SK-N-SH treated with all-trans-retinoic acid at 6 μM for 48 hours (cell line): ENCODE results near the gene POU2F3.
"Not testable (repeated sequence)": the region's sequence is repeated elsewhere in the genome, so short reads cannot be mapped to it uniquely, and the experiment has no call there.

Experiments used
- ATAC-seq: fragments of 200-7000 bp; cut with Tn5 transposase; 3 replicates; pipeline ENCODE4 v1.9.1; 2020; ENCODE audit warnings: mild to moderate bottlenecking, moderate library complexity
- ARNTL ChIP-seq: fragments of 450-650 bp; formaldehyde crosslinking; IDR thresholded peaks from 2 replicates; pipeline ENCODE4 v1.5.0; 2020; ENCODE audit warnings: low read depth, mild to moderate bottlenecking, moderate library complexity, borderline replicate concordance
- BACH2 ChIP-seq: fragments of 250-450 bp; sonication (Bioruptor Pico); IDR thresholded peaks from 2 replicates; pipeline ENCODE4 v1.9.0; 2021; ENCODE audit warnings: mild to moderate bottlenecking, borderline replicate concordance
- CREB5 ChIP-seq: fragments of 250-450 bp; sonication (Bioruptor Pico); IDR thresholded peaks from 2 replicates; pipeline ENCODE4 v1.5.1; 2020; ENCODE audit warnings: low read depth, mild to moderate bottlenecking, moderate library complexity
- CSRNP3 ChIP-seq: fragments of 250-450 bp; sonication (Bioruptor Pico); IDR thresholded peaks from 2 replicates; pipeline ENCODE4 v1.5.1; 2021; ENCODE audit warnings: mild to moderate bottlenecking, moderate library complexity
- ESRRG ChIP-seq: fragments of 250-450 bp; sonication (Bioruptor Pico); IDR thresholded peaks from 2 replicates; pipeline ENCODE4 v1.6.1; 2021; ENCODE audit warnings: mild to moderate bottlenecking
- GLIS3 ChIP-seq: fragments of 250-450 bp; sonication (Bioruptor Pico); IDR thresholded peaks from 2 replicates; pipeline ENCODE4 v1.5.0; 2020; ENCODE audit warnings: mild to moderate bottlenecking, moderate library complexity
- ISL1 ChIP-seq: fragments of 250-450 bp; sonication (Bioruptor Pico); IDR thresholded peaks from 2 replicates; pipeline ENCODE4 v2.1.2; 2022; ENCODE audit warnings: mild to moderate bottlenecking, moderate library complexity
- PATZ1 ChIP-seq: fragments of 250-450 bp; sonication (Bioruptor Pico); IDR thresholded peaks from 2 replicates; pipeline ENCODE4 v1.8.0; 2020; ENCODE audit warnings: mild to moderate bottlenecking, moderate library complexity, borderline replicate concordance
- PPARA ChIP-seq: fragments of 250-450 bp; sonication (Bioruptor Pico); IDR thresholded peaks from 2 replicates; pipeline ENCODE4 v1.5.0; 2020; ENCODE audit warnings: mild to moderate bottlenecking, borderline replicate concordance
- RARB ChIP-seq: fragments of 250-450 bp; sonication (Bioruptor Pico); IDR thresholded peaks from 2 replicates; pipeline ENCODE4 v1.8.0; 2021; ENCODE audit warnings: mild to moderate bottlenecking, moderate library complexity
- SNAI2 ChIP-seq: fragments of 250-450 bp; sonication (Bioruptor Pico); IDR thresholded peaks from 2 replicates; pipeline ENCODE4 v1.5.0; 2020; ENCODE audit warnings: mild to moderate bottlenecking, moderate library complexity
- TCF4 ChIP-seq: fragments of 250-450 bp; sonication (Bioruptor Pico); IDR thresholded peaks from 2 replicates; pipeline ENCODE4 v1.8.0; 2021; ENCODE audit warnings: mild to moderate bottlenecking, moderate library complexity, borderline replicate concordance
- TOX ChIP-seq: fragments of 250-450 bp; sonication (Bioruptor Pico); IDR thresholded peaks from 2 replicates; pipeline ENCODE4 v1.8.0; 2021; ENCODE audit warnings: mild to moderate bottlenecking, moderate library complexity, borderline replicate concordance
- TSHZ2 ChIP-seq: fragments of 250-450 bp; sonication (Bioruptor Pico); IDR thresholded peaks from 2 replicates; pipeline ENCODE4 v1.5.0; 2020; ENCODE audit warnings: mild to moderate bottlenecking, moderate library complexity
- ZC3H10 ChIP-seq: fragments of 250-450 bp; sonication (Bioruptor Pico); IDR thresholded peaks from 2 replicates; pipeline ENCODE4 v1.5.1; 2021; ENCODE audit warnings: mild to moderate bottlenecking, moderate library complexity
- ZFP3 ChIP-seq: fragments of 250-450 bp; sonication (Bioruptor Pico); IDR thresholded peaks from 2 replicates; pipeline ENCODE4 v1.5.0; 2020; ENCODE audit warnings: mild to moderate bottlenecking, moderate library complexity
- ZFP30 ChIP-seq: fragments of 450-650 bp; formaldehyde crosslinking; IDR thresholded peaks from 2 replicates; pipeline ENCODE4 v1.5.0; 2022; ENCODE audit warnings: mild to moderate bottlenecking, moderate library complexity
- ZNF70 ChIP-seq: fragments of 450-650 bp; formaldehyde crosslinking; IDR thresholded peaks from 2 replicates; pipeline ENCODE4 v1.5.0; 2020; ENCODE audit warnings: mild to moderate bottlenecking, moderate library complexity
- ZNF8 ChIP-seq: fragments of 450-650 bp; formaldehyde crosslinking; IDR thresholded peaks from 2 replicates; pipeline ENCODE4 v1.5.0; 2020; ENCODE audit warnings: mild to moderate bottlenecking, moderate library complexity
- TF ChIP-seq, protein P1 (sequence below): fragments of 250-450 bp; sonication (Bioruptor Pico); IDR thresholded peaks from 2 replicates; pipeline ENCODE4 v1.8.0; 2021; ENCODE audit warnings: low read depth, mild to moderate bottlenecking, moderate library complexity, borderline replicate concordance

Gene POU2F3

DNA sequence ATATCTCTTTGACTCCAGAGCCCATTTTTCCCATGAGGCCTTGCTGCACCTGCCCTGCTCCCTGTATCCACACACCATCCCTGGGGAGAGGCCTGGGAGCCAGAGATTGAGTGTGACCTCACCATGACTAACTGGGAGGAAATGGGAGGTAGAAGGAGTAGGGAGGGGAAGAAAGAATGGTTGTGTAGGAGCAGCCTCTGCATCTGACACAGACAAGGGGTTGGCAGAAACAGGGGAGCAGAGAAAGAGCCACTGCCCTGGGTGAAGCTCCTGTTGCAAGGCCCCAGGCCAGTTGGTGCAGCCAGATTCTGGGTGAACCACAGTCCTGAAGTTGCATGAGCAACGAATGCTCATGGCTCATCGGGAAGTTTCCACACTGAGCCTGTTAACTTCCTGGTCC, 32.4 kb downstream of the POU2F3 start:
- ATAC-seq = peak; percentile 74

DNA sequence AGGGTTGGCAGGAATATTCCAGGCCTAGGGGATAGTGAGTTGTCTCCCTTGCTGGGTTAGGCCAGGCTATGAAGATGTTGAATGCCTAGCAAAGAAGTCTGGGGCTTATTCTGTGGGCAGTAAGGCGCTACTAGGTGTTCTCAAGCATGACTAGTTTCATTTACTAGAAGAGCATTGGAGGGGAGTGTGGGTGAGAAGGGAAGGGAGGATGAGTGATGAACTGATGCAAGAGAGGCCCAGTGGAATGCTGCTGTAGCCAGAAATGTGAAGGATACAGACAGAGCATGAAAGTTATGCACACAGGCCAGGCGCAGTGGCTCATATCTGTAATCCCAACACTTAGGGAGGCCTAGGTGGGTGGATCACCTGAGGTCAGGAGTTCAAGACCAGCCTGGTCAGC, 33.5 kb downstream of the POU2F3 start:
- no peak for ATAC-seq
- TF ChIP-seq ZNF8 (CRISPR knock-in tag) = no peak
- TF ChIP-seq, all 23 proteins: peak for 0

More for the DNA sequence above, 32.4 kb downstream of the POU2F3 start:
- no peak for TF ChIP-seq TOX (CRISPR knock-in tag)
- TF ChIP-seq PPARA (CRISPR knock-in tag) = no peak
- no peak for TF ChIP-seq SNAI2 (CRISPR knock-in tag)
- TF ChIP-seq, protein P1, sequence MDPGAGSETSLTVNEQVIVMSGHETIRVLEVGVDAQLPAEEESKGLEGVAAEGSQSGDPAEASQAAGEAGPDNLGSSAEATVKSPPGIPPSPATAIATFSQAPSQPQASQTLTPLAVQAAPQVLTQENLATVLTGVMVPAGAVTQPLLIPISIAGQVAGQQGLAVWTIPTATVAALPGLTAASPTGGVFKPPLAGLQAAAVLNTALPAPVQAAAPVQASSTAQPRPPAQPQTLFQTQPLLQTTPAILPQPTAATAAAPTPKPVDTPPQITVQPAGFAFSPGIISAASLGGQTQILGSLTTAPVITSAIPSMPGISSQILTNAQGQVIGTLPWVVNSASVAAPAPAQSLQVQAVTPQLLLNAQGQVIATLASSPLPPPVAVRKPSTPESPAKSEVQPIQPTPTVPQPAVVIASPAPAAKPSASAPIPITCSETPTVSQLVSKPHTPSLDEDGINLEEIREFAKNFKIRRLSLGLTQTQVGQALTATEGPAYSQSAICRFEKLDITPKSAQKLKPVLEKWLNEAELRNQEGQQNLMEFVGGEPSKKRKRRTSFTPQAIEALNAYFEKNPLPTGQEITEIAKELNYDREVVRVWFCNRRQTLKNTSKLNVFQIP (CRISPR knock-in tag) = no peak
- no peak for TF ChIP-seq ESRRG (CRISPR knock-in tag)
- no peak for TF ChIP-seq PATZ1 (CRISPR knock-in tag)
- TF ChIP-seq ZNF8 (CRISPR knock-in tag) = no peak
- no peak for TF ChIP-seq ZFP30 (CRISPR knock-in tag)

GRCh38 chr11:120273956-120274355, 34.0 kb downstream of the POU2F3 start:
- ATAC-seq = not testable (repeated sequence)

DNA sequence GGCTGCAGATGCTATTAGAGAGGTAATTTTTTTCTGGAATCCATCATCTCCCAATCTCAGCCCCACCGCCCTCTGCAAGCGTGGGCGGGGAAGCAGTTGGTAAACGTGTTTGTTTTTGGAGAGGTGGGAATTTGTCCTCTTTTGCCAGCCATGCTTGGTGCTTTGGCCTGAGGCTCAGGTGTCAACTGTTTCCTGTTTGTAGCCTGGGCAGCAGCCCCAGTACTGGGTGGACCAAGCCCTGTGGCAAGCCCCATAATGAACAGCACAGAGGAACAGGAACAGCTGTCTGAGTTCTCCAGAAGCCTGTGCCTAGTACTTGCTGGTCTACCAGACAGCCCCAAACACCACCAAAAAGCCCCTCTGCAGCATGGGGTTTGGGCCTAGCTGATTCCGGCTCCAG, 39.6 kb downstream of the POU2F3 start:
- TF ChIP-seq ZFP3 (CRISPR knock-in tag) (no peak), GLIS3 (no peak), SNAI2 (CRISPR knock-in tag) (no peak), ZNF8 (CRISPR knock-in tag) (no peak), BACH2 (no peak), ARNTL (CRISPR knock-in tag) (no peak), ZNF70 (CRISPR knock-in tag) (no peak), TCF4 (CRISPR knock-in tag) (no peak), ZC3H10 (no peak), TSHZ2 (no peak), TOX (CRISPR knock-in tag) (no peak), RARB (CRISPR knock-in tag) (no peak), ZFP30 (CRISPR knock-in tag) (no peak)
- TF ChIP-seq, protein P1 (CRISPR knock-in tag) = no peak
- TF ChIP-seq, all 23 proteins: peak for 0
- no peak for ATAC-seq

- peak; percentile 48 for ATAC-seq
- TF ChIP-seq ESRRG (CRISPR knock-in tag) (no peak), CSRNP3 (no peak), TSHZ2 (no peak), ZFP3 (CRISPR knock-in tag) (no peak), ISL1 (CRISPR knock-in tag) (no peak), CREB5 (CRISPR knock-in tag) (no peak), ZC3H10 (no peak), ZNF8 (CRISPR knock-in tag) (no peak), ZFP30 (CRISPR knock-in tag) (no peak), GLIS3 (no peak), TCF4 (CRISPR knock-in tag) (no peak), ARNTL (CRISPR knock-in tag) (no peak)
Measured at GRCh38 chr11:120280600-120281051, 40.7 kb downstream of the POU2F3 start.
